DOHH2 (cell line): ENCODE results near the gene SLC6A20.

Source experiments
- H3F3A ChIP-seq: fragments of 200-600 bp; sonication (generic), shearing (Covaris generic); 2 replicates; pipeline ENCODE4 v1.6.0; 2016; ENCODE audit warnings: antibody characterized with exemption, mild to moderate bottlenecking; ENCODE audit not compliant: control insufficient read depth, insufficient read depth
- H3K27ac ChIP-seq: fragments of 200-600 bp; sonication (generic); 2 replicates; pipeline ENCODE4 v1.5.1; 2014; ENCODE audit warnings: low read depth, mild to moderate bottlenecking, low read length, moderate library complexity
- H3K27me3 ChIP-seq: fragments of 200-600 bp; sonication (generic); 2 replicates; pipeline ENCODE4 v1.6.1; 2014; ENCODE audit warnings: mild to moderate bottlenecking, low read length, mixed read lengths; ENCODE audit not compliant: control insufficient read depth
- H3K36me3 ChIP-seq: fragments of 200-600 bp; sonication (generic); 2 replicates; pipeline ENCODE4 v1.6.1; 2014; ENCODE audit warnings: mild to moderate bottlenecking, low read length, moderate library complexity, mixed read lengths; ENCODE audit not compliant: control insufficient read depth
- H3K4me1 ChIP-seq: fragments of 200-600 bp; sonication (generic); 2 replicates; pipeline ENCODE4 v1.6.1; 2014; ENCODE audit warnings: mild to moderate bottlenecking, low read length, mixed read lengths; ENCODE audit not compliant: control insufficient read depth
- H3K4me2 ChIP-seq: fragments of 200-600 bp; sonication (generic); 2 replicates; pipeline ENCODE4 v1.6.0; 2014; ENCODE audit warnings: mild to moderate bottlenecking, low read length, moderate library complexity
- H3K4me3 ChIP-seq: fragments of 200-600 bp; sonication (generic); 2 replicates; pipeline ENCODE4 v1.5.1; 2014; ENCODE audit warnings: mild to moderate bottlenecking, low read length, mixed read lengths
- H3K79me2 ChIP-seq: fragments of 200-600 bp; sonication (generic); 2 replicates; pipeline ENCODE4 v1.6.1; 2014; ENCODE audit warnings: mild to moderate bottlenecking, low read length, mixed read lengths; ENCODE audit not compliant: control insufficient read depth
- H3K9me2 ChIP-seq: fragments of 200-600 bp; sonication (generic); replicated peaks from 2 replicates; pipeline ENCODE4 v1.6.1; 2014; ENCODE audit warnings: mild to moderate bottlenecking, low read length, mixed read lengths; ENCODE audit not compliant: control insufficient read depth
- H3K9me3 ChIP-seq: fragments of 200-600 bp; sonication (generic); 2 replicates; pipeline ENCODE4 v1.6.1; 2014; ENCODE audit warnings: antibody characterized with exemption, low read length, mixed read lengths; ENCODE audit not compliant: control insufficient read depth, insufficient read depth
- H4K20me1 ChIP-seq: fragments of 200-600 bp; sonication (generic); 2 replicates; pipeline ENCODE4 v1.6.0; 2014; ENCODE audit warnings: low read depth, mild to moderate bottlenecking, antibody characterized with exemption, low read length, moderate library complexity; ENCODE audit not compliant: control insufficient read depth, insufficient read depth
- CTCF ChIP-seq: fragments of 200-600 bp; sonication (generic); IDR thresholded peaks from one replicate; pipeline ENCODE4 v1.5.1; 2014; ENCODE audit warnings: antibody characterized with exemption, mild to moderate bottlenecking, low read depth, low read length; ENCODE audit not compliant: poor library complexity, severe bottlenecking
- EZH2phosphoT487 ChIP-seq: fragments of 200-600 bp; sonication (generic); IDR thresholded peaks from 2 replicates; pipeline ENCODE4 v1.6.1; 2017; ENCODE audit warnings: borderline replicate concordance, mild to moderate bottlenecking, antibody characterized with exemption, low read length, moderate library complexity, mixed read lengths

SLC6A20 gene

GRCh38 chr3:45775571-45776300 is 20.6 kb downstream of the SLC6A20 start:
- H3K4me1 ChIP-seq = no peaks in the 10 kb centered on the region
- H3K27ac ChIP-seq = no peak overlapping the region
- no peaks in the 10 kb centered on the region for H4K20me1 ChIP-seq
- no peak overlapping the region for H3K4me2 ChIP-seq
- H3K9me2 ChIP-seq = no peaks in the 10 kb centered on the region
- no peaks in the 10 kb centered on the region for H3K79me2 ChIP-seq
- H3K4me3 ChIP-seq = no peak overlapping the region
- no peaks in the 10 kb centered on the region for H3K9me3 ChIP-seq
- H3K27me3 ChIP-seq = no peaks in the 10 kb centered on the region
- H3F3A ChIP-seq = no peaks in the 10 kb centered on the region
- no peak for TF ChIP-seq CTCF
- no peak for TF ChIP-seq EZH2phosphoT487
- H3K36me3 ChIP-seq = no peaks in the 10 kb centered on the region

GRCh38 chr3:45774581-45775521 is 21.5 kb downstream of the SLC6A20 start:
- no peaks in the 10 kb centered on the region for H3F3A ChIP-seq
- no peak overlapping the region for H3K4me3 ChIP-seq
- no peaks in the 10 kb centered on the region for H4K20me1 ChIP-seq
- H3K79me2 ChIP-seq = no peaks in the 10 kb centered on the region
- H3K9me2 ChIP-seq = no peaks in the 10 kb centered on the region
- TF ChIP-seq EZH2phosphoT487 (no peak), CTCF (no peak)
- no peaks in the 10 kb centered on the region for H3K4me1 ChIP-seq
- no peaks in the 10 kb centered on the region for H3K27me3 ChIP-seq
- no peak overlapping the region for H3K4me2 ChIP-seq
- no peaks in the 10 kb centered on the region for H3K36me3 ChIP-seq
- H3K27ac ChIP-seq = no peak overlapping the region
- H3K9me3 ChIP-seq = no peaks in the 10 kb centered on the region

- H4K20me1 ChIP-seq = no peaks in the 10 kb centered on the region
- H3K9me3 ChIP-seq = no peaks in the 10 kb centered on the region
- H3K79me2 ChIP-seq = no peaks in the 10 kb centered on the region
- H3K27me3 ChIP-seq = peaks cover 3% of the 10 kb centered on the region; the same call in 1 of the 2 replicates
- TF ChIP-seq CTCF (no peak), EZH2phosphoT487 (no peak)
- no peaks in the 10 kb centered on the region for H3F3A ChIP-seq
- no peak overlapping the region for H3K4me3 ChIP-seq
- no peak overlapping the region for H3K27ac ChIP-seq
- H3K4me1 ChIP-seq = no peaks in the 10 kb centered on the region
- no peaks in the 10 kb centered on the region for H3K9me2 ChIP-seq
- no peaks in the 10 kb centered on the region for H3K36me3 ChIP-seq
- no peak overlapping the region for H3K4me2 ChIP-seq
These were observed 22.5 kb downstream of the SLC6A20 start for GRCh38 chr3:45773714-45774449.
